Dendritic cell treated with granulocyte-macrophage colony-stimulating factor and Interleukin-4, amounts not matched to agents 40 ng/mL and 50 ng/mL, for 4 days (primary cell): Measurements from ENCODE around the gene ARHGAP19.

Experiments used
- H3K27ac Mint-ChIP-seq: one replicate; pipeline ENCODE4 v1.8.0; 2022; ENCODE audit warnings: mild to moderate bottlenecking, mixed read lengths
- H3K27me3 Mint-ChIP-seq: one replicate; pipeline ENCODE4 v1.8.0; 2022; ENCODE audit warnings: mild to moderate bottlenecking, mixed read lengths
- H3K36me3 Mint-ChIP-seq: one replicate; pipeline ENCODE4 v1.8.0; 2022; ENCODE audit warnings: low read depth, mixed read lengths
- H3K4me1 Mint-ChIP-seq: one replicate; pipeline ENCODE4 v1.8.0; 2022; ENCODE audit warnings: low read depth, mixed read lengths
- H3K4me3 Mint-ChIP-seq: one replicate; pipeline ENCODE4 v1.8.0; 2022; ENCODE audit warnings: mild to moderate bottlenecking, moderate library complexity, mixed read lengths
- H3K9me3 Mint-ChIP-seq: one replicate; pipeline ENCODE4 v1.8.0; 2022; ENCODE audit warnings: mixed read lengths
- intact Hi-C: fragments of 100-400 bp; cut with micrococcal nuclease; formaldehyde crosslinking; loops from one replicate; pipeline ENCODE4 v1.15.0; 2022

Gene ARHGAP19

DNA sequence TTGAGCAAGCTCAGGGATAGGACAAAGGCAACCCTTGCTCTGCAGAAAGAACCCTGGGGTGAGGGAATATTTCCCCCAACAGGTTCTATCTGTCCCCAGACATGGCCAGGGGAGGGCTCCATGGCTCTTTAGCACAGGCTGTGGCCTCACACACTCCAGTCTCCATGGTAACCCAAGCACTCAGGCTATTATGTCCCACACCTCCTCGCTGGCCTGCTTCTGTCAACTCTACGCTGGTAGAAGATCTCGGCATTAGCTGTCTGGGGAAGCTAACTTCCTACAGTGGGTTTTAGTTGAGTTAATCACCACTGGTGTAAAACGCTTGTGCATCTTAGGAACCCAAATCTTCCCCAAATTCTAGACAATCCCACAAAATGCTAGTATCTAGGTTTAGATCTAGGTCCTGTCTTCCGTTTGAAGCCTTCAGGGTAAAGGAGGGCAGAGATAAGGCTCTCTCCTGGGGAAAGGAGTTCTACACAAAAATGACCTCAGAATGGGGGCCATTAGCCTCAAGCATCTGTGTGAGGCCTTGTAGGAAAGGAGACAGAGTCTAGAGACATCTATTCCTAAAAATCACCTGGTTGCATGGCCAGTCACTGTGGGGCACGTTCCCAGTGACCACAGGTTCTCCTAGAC lies 70.0 kb downstream of the ARHGAP19 start:
- Mint-ChIP-seq H3K27me3 (no peaks in the 10 kb centered on the region), H3K4me1 (peaks cover 47% of the 10 kb centered on the region), H3K36me3 (peaks cover 55% of the 10 kb centered on the region), H3K4me3 (no peak overlapping the region), H3K9me3 (no peaks in the 10 kb centered on the region), H3K27ac (no peak overlapping the region)
- intact Hi-C loops: no loop called here

DNA sequence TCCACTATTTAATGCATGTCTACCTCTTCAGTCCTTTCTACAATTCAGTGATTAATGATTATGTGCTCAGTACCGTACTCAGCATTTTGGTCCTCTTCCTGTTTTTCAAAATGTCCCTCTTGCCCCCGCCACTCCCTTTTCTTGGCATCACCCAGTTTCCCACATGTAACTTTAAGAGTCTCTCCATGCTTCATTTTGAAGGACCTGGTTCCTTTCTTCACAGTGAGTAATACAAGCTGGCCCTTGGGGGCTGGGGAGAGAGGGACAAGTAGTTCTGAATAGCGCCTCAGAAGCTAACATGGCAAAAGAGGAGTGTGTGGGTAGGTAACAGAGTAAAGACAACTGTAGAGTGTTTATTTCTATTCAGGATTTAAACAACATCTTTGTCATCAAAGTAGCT lies 72.1 kb downstream of the ARHGAP19 start:
- H3K4me1 Mint-ChIP-seq: peaks cover 52% of the 10 kb centered on the region
- H3K36me3 Mint-ChIP-seq: peaks cover 34% of the 10 kb centered on the region
- peak overlapping the region; percentile 19 for H3K27ac Mint-ChIP-seq
- no peaks in the 10 kb centered on the region for H3K27me3 Mint-ChIP-seq
- no peak overlapping the region for H3K4me3 Mint-ChIP-seq
- intact Hi-C loops: no loop called here
- H3K9me3 Mint-ChIP-seq: no peaks in the 10 kb centered on the region

DNA sequence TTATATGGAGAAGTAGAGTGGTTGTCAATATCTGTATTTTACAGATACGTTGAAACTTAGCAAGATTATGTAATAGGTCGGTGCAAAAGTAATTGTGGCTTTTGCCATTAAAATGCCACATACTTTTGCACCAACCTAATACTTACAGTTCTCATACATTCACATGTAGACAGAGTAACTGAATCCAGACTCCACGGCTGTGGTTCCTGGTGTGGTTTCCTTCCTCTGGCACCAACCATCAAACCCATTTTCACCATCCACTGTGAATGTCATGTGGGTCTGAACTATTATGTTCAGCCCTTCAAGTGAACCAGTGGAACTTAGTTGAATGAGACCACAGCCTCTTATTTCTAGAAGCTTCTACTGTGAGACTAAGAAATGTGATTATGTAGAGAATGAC lies 75.1 kb downstream of the ARHGAP19 start:
- intact Hi-C loops: no loop called here
- Mint-ChIP-seq H3K4me1 (peaks cover 35% of the 10 kb centered on the region), H3K36me3 (peaks cover 16% of the 10 kb centered on the region)

DNA sequence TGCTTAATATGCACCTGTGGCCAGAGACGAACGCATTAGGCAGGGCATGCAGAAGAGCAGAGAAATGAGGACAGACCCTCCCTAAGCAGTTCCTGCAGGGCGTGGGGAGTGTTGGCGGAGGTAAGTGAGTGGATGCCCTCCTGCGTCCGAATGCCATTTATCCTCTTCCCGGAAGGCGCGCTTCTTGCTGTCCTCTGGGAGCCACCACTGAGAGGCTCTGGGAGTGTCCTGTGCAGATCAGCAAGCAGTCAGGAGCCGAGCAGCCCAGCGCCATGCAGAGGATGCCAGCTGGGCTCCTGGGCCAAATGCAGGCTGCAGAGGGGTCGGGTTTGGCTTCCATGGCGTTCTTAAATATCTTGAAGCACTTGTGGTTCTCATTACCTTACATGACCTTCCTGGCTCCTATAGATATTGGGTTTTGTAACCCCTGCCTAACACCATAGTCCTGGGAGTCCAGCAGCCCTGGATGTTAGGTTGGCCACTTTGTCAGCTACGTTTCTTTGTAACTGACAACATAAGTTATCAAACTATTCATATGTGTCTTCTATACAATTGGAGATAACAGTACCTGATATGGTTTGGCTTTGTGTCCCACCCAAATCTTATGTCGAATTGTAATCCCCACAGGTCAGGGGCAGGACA lies 76.7 kb downstream of the ARHGAP19 start:
- H3K27ac Mint-ChIP-seq: no peak overlapping the region
- no peaks in the 10 kb centered on the region for H3K27me3 Mint-ChIP-seq
- no peak overlapping the region for H3K4me3 Mint-ChIP-seq
- peaks cover 35% of the 10 kb centered on the region for H3K4me1 Mint-ChIP-seq
- H3K9me3 Mint-ChIP-seq: no peaks in the 10 kb centered on the region
- intact Hi-C loops: no loop called here
- peaks cover 7% of the 10 kb centered on the region for H3K36me3 Mint-ChIP-seq

More for the DNA sequence above, 75.1 kb downstream of the ARHGAP19 start:
- no peaks in the 10 kb centered on the region for H3K9me3 Mint-ChIP-seq
- H3K4me3 Mint-ChIP-seq: no peak overlapping the region
- H3K27me3 Mint-ChIP-seq: no peaks in the 10 kb centered on the region
- H3K27ac Mint-ChIP-seq: no peak overlapping the region

DNA sequence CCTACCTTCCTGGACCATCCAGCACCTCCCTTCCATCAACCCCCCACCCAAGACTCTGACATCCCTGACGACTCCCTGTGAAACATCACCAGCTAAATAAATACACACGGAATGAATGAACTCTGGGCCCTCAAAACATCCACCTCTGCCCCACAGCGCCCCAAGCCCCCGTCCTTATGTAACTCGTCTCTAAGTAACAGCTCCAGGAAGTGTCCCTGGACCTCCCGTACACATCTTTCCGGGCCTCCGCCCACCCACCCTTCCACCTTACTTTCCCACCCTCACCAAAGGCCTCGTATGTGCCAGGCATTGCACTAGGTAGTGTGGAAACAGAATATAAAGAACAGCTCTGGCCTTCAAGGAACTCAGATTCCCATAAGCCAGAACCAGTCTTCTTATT lies 79.0 kb downstream of the ARHGAP19 start:
- H3K9me3 Mint-ChIP-seq: no peaks in the 10 kb centered on the region
- no peaks in the 10 kb centered on the region for H3K27me3 Mint-ChIP-seq
- H3K4me3 Mint-ChIP-seq: no peak overlapping the region
- intact Hi-C loops: no loop called here
- H3K36me3 Mint-ChIP-seq: no peaks in the 10 kb centered on the region
- peaks cover 18% of the 10 kb centered on the region for H3K4me1 Mint-ChIP-seq
- no peak overlapping the region for H3K27ac Mint-ChIP-seq

DNA sequence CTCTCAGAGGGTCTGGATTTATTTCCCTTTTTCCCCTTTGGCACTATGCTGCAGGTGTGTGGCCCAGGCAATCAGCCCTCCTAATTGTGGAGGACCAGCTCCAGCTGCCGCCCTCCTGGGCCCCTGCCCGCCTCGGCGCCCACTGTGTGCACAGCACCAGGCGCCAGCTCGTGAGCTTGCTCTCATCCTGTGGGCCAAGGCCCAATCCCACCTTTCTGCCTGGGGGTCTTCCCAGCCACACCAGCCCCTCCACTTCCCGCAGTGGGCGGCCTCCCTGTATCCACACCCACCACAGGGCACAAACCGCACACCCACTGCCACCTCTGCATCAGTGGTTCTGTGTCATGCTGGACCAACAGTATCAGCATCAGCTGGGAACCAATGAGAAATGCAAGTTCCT lies 81.2 kb downstream of the ARHGAP19 start:
- no peak overlapping the region for H3K4me3 Mint-ChIP-seq
- no peaks in the 10 kb centered on the region for H3K4me1 Mint-ChIP-seq
- H3K36me3 Mint-ChIP-seq: no peaks in the 10 kb centered on the region
- H3K9me3 Mint-ChIP-seq: no peaks in the 10 kb centered on the region
- intact Hi-C loops: no loop called here
- H3K27ac Mint-ChIP-seq: no peak overlapping the region
- H3K27me3 Mint-ChIP-seq: no peaks in the 10 kb centered on the region

DNA sequence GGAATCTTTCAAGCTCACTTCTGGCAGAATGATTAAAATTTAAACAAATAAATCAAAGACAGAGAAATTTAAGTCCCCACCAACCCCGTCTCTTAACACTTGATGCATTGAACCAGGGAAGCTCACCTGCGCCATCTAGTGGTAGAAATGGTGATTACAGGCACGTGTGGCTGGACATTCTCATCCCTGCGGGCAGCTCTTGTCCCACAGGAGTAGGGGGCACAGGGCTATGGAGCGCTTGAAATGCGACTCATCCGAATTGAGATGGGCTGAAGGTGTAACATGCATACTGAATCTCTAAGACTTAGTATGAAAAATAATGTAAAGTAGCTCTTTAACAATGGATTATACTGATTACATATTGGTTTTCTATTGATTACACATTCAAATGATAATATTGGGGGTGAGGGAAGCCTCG lies 81.9 kb downstream of the ARHGAP19 start:
- no peaks in the 10 kb centered on the region for H3K4me1 Mint-ChIP-seq
- no peaks in the 10 kb centered on the region for H3K36me3 Mint-ChIP-seq
- H3K4me3 Mint-ChIP-seq: no peak overlapping the region
- no peak overlapping the region for H3K27ac Mint-ChIP-seq
- no peaks in the 10 kb centered on the region for H3K9me3 Mint-ChIP-seq
- H3K27me3 Mint-ChIP-seq: no peaks in the 10 kb centered on the region
- intact Hi-C loops: loop anchor here (1.0 kb wide), 1 partner anchor 138 kb away; no protein-coding TSS in a partner anchor

DNA sequence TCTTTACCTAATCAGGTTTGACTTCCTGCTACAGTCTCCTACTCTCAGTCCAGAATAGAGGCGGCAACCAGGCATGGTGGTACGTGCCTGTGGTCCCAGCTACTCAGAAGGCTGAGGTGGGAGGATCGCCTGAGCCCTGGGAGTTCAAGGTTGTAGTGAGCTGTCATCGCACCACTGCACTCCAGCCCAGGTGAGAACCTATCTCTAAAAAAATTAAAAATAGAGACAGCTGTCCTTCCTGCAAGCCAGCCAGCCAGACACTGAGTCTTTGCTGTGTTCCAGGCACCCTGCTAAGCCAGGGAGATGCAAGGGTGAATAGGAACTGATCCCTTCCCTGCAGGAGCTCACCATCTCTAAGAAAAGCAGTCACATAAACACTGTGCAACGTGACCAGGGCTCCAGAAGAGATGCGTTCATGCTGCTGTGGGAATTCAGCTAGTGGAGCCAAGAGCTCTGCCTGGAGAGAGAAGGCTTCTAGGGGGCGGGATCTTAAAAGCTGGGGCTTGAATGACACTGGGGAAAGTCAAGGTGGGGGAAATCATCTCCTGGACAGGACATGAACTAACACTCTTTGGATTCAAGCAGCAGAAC lies 84.6 kb downstream of the ARHGAP19 start:
- Mint-ChIP-seq H3K27me3 (no peaks in the 10 kb centered on the region), H3K36me3 (no peaks in the 10 kb centered on the region), H3K9me3 (no peaks in the 10 kb centered on the region), H3K27ac (no peak overlapping the region), H3K4me1 (no peaks in the 10 kb centered on the region), H3K4me3 (no peak overlapping the region)
- intact Hi-C loops: no loop called here

DNA sequence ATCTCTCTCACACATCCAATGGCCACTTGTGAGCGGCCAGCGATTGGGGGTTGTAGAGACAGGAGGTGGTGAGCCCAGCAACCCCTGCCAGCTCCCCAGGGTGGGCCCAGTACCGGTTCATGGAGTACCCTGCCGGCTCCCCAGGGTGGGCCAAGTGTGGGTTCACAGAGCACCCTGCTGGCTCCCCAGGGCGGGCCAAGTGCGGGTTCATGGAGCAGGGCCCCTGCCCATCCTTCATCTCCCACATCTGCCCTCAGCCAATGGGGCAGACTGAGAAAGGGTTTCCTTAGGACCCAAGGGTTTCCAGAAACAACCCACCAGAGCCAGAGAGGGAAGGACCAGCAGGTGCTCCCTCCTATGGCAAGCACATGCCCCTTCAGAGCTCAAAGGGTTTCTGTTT lies 85.3 kb downstream of the ARHGAP19 start:
- Mint-ChIP-seq H3K27me3 (peaks cover 3% of the 10 kb centered on the region), H3K27ac (no peak overlapping the region), H3K4me1 (no peaks in the 10 kb centered on the region), H3K4me3 (no peak overlapping the region), H3K36me3 (no peaks in the 10 kb centered on the region), H3K9me3 (no peaks in the 10 kb centered on the region)
- intact Hi-C loops: no loop called here

DNA sequence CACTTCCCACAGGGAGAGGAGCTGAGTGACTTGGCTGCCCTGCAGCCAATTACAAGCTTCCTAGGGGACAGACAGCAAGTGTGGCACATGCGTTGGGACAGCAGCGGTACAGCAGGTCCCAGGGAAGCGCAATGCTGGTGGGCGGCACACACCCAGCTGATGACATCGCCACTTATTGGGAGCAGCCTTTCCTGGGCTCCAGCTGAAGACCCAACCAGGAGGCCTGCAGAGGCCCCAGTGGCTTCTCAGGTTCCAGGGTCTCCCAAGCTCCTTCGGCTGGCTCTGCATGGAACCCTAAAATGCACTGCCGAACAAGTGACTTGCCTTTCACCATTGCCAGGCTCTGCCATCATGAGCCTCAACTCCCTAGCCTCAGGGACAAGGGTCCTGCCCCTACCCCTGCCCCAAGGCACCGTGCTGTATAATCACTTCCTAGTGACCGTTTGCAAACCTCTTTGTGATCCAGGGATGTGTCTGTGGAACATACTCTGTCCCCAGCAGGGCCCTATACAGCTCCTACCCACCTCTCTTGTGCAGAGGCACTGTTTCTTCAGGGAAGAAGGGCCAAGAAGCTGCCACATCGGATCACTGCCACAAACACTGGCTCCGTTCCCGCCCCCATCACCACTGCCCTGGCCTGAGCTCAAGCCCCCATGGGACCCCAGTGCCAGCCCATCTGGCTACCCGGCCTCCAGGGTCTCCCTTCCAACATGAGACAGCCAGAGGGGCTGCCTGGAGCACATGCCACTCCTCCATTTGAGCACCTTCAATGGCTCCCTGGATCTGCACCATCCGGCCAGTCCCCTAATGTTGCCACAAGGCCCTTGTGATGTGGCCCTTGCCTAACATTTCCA lies 87.4 kb downstream of the ARHGAP19 start:
- intact Hi-C loops: no loop called here
- Mint-ChIP-seq H3K36me3 (no peaks in the 10 kb centered on the region), H3K27ac (no peak overlapping the region)

DNA sequence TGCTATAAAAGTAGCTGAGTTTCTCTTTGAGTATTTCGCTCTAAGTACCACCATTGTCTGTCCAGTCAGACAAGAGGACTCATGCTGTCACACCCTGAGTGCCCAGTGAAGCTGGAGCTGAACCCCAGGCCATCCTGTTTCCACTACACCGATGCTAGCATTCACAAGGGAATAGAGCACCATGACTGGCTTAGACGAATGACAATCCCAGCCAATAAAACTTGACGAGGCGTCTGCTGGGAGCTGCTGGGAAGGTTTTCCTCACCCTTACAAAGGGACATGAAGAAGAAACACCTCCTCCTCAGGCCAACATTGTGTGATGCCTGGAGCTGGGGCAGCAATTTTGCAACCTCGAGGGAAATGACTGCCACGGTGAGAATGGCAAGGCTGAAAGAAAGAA lies 89.2 kb downstream of the ARHGAP19 start:
- Mint-ChIP-seq H3K27me3 (peaks cover 15% of the 10 kb centered on the region), H3K9me3 (no peaks in the 10 kb centered on the region), H3K4me3 (no peak overlapping the region), H3K27ac (no peak overlapping the region), H3K36me3 (no peaks in the 10 kb centered on the region), H3K4me1 (peaks cover 5% of the 10 kb centered on the region)
- intact Hi-C loops: no loop called here

More for the DNA sequence above, 87.4 kb downstream of the ARHGAP19 start:
- no peaks in the 10 kb centered on the region for H3K9me3 Mint-ChIP-seq
- H3K4me3 Mint-ChIP-seq: no peak overlapping the region
- peaks cover 8% of the 10 kb centered on the region for H3K27me3 Mint-ChIP-seq
- H3K4me1 Mint-ChIP-seq: no peaks in the 10 kb centered on the region

DNA sequence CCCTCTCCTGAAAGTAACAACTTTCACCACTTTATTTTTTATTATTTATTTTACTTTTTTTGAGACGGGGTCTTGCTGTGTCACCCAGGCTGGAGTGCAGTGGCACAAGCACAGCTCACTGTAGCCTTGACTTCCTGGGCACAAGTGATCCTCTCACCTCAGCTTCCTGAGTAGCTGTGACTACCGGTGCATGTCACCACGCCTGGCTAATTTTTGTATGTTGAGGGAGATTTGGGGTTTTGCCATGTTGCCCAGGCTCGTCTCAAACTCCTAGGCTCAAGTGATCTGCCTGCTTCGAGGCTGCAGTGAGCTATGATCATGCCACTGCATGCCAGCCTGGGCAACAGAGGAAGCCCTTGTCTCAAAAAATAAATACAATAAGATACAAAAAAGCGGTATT lies 91.8 kb downstream of the ARHGAP19 start:
- Mint-ChIP-seq H3K36me3 (no peaks in the 10 kb centered on the region), H3K4me3 (no peak overlapping the region), H3K4me1 (peaks cover 14% of the 10 kb centered on the region), H3K27ac (no peak overlapping the region), H3K27me3 (peaks cover 38% of the 10 kb centered on the region), H3K9me3 (no peaks in the 10 kb centered on the region)
- intact Hi-C loops: no loop called here

DNA sequence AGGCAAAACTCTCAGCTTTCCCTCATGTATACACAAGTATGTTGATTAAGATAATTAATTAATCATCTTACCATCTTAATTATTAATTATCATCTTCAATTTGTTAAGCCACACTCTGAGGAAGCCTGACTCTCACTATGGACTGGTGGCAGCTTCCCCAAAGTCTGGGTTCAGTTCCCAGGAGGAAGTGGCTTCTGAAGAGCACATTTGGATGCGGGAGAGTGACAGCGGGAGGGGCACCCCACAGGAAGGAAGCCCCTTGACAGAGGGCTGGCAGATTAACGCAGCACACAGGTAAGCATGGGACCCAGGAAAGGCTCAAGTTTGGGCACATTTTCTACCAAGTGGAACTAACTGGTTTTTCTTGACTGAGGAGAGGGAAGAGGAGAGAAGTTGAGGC lies 93.3 kb downstream of the ARHGAP19 start:
- intact Hi-C loops: loop anchor here (5.0 kb wide), 1 partner anchor 117 kb away; no protein-coding TSS in a partner anchor
- Mint-ChIP-seq H3K9me3 (no peaks in the 10 kb centered on the region), H3K27ac (no peak overlapping the region), H3K4me3 (no peak overlapping the region), H3K36me3 (no peaks in the 10 kb centered on the region), H3K27me3 (peaks cover 48% of the 10 kb centered on the region), H3K4me1 (peaks cover 15% of the 10 kb centered on the region)

DNA sequence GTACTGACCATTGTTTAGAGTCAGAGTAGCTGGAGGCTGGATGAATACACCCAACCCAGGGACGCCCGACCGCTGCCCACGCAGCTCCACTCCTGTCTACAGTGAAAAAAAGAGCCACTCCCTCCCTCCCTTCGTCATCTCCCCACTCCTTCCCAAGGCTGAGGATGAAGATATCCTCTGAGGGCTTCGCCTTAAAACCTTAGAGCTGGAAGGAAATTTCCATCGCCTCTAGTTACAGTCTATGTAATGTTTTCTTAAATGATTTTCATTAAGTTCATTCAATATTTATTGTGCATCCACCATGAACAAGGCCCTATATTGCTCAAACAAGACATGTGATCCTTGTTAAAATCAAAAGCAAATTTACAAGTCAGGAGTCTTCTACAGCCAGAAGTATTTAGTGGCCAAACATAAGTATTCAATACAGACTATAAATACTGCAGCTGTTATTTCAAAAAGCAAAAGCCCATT lies 95.4 kb downstream of the ARHGAP19 start:
- H3K4me1 Mint-ChIP-seq: peaks cover 15% of the 10 kb centered on the region
- H3K27me3 Mint-ChIP-seq: peaks cover 63% of the 10 kb centered on the region
- no peaks in the 10 kb centered on the region for H3K36me3 Mint-ChIP-seq
- H3K27ac Mint-ChIP-seq: no peak overlapping the region
- H3K9me3 Mint-ChIP-seq: no peaks in the 10 kb centered on the region
- intact Hi-C loops: loop anchor here (5.0 kb wide), 1 partner anchor 115 kb away; no protein-coding TSS in a partner anchor
- H3K4me3 Mint-ChIP-seq: no peak overlapping the region
